Measurements from ENCODE around the gene GARIN5A. TPM values are rescaled to one million over a fixed set of nuclear protein-coding genes. Genes with fewer than 3 reads are reported as not detected.

Gene GARIN5A
- polyA plus RNA-seq, 1 of the 3 experiments (the other 2 are of a cell fraction), result 1.3 TPM

- H3K4me2 ChIP-seq, result no peak overlapping the region
- CTCF ChIA-PET, result no interaction called here
- no peaks in the 10 kb centered on the region for H3K27me3 ChIP-seq (ENCODE audit: insufficient read depth)
- no peak overlapping the region for H3K9ac ChIP-seq
- H4K20me1 ChIP-seq (ENCODE audit: insufficient read depth), result no peaks in the 10 kb centered on the region
- POLR2A ChIA-PET, result no interaction called here
- peaks cover 0 to 6% of the 10 kb centered on the region in 2 experiments; a peak in 1 of 4 replicates for H3K4me1 ChIP-seq (ENCODE audit: control insufficient read depth in 1 of 2, insufficient read depth in 2 of 2, low read depth in 1 of 2, low read length in 1 of 2)
- H3K27ac ChIP-seq (ENCODE audit: low read depth in 2 of 2, low read length in 1 of 2), result no peak overlapping the region
- peaks cover 14% of the 10 kb centered on the region; the same call in 1 of the 2 replicates for H3K79me2 ChIP-seq (ENCODE audit: insufficient read depth)
- no peak overlapping the region for H2AFZ ChIP-seq (ENCODE audit: low read depth)
- H3K9me2 ChIP-seq, result no peaks in the 10 kb centered on the region
- no peak overlapping the region for H3K4me3 ChIP-seq (ENCODE audit: low read depth in 2 of 2, low read length in 1 of 2)
- no peaks in the 10 kb centered on the region for H3K9me3 ChIP-seq
- TF ChIP-seq IRF3 (IDR thresholded peaks at IDR 0.05; ENCODE audit: low read depth, low read length) (no peak), RCOR1 (IDR thresholded peaks at IDR 0.05; ENCODE audit: low read length) (no peak), TAF1 (IDR thresholded peaks at IDR 0.05; ENCODE audit: borderline replicate concordance, low read depth, low read length) (no peak), SIN3A (IDR thresholded peaks at IDR 0.05; ENCODE audit: borderline replicate concordance, low read depth, low read length) (no peak)
- WGBS (ENCODE audit: low lambda C conversion rate), result 96% methylated on average over 5 of the region's 30 CpGs
- DNase-seq, result no peak
- H3F3A ChIP-seq (replicated peaks; ENCODE audit: insufficient read depth), result no peaks in the 10 kb centered on the region
- H3K36me3 ChIP-seq (replicated peaks in 1 of 2; ENCODE audit: control insufficient read depth in 1 of 2, insufficient read depth in 2 of 2, low read length in 1 of 2), result no peaks in the 10 kb centered on the region
Measured at GRCh38 chr19:50505856-50506611, 29.4 kb upstream of the GARIN5A start.

GRCh38 chr19:50501568-50502475 lies 25.2 kb upstream of the GARIN5A start:
- Histone ChIP-seq H3K9me3 (no peaks in the 10 kb centered on the region), H3K27ac (ENCODE audit: low read depth in 2 of 2, low read length in 1 of 2) (no peak overlapping the region), H3F3A (replicated peaks; ENCODE audit: insufficient read depth) (no peaks in the 10 kb centered on the region), H3K9ac (no peak overlapping the region), H2AFZ (ENCODE audit: low read depth) (no peak overlapping the region), H3K36me3 (replicated peaks in 1 of 2; ENCODE audit: control insufficient read depth in 1 of 2, insufficient read depth in 2 of 2, low read length in 1 of 2) (no peaks in the 10 kb centered on the region), H3K4me3 (ENCODE audit: low read depth in 2 of 2, low read length in 1 of 2) (no peak overlapping the region), H4K20me1 (ENCODE audit: insufficient read depth) (no peaks in the 10 kb centered on the region), H3K9me2 (no peaks in the 10 kb centered on the region), H3K4me1 (ENCODE audit: control insufficient read depth in 1 of 2, insufficient read depth in 2 of 2, low read depth in 1 of 2, low read length in 1 of 2) (peaks cover 0 to 7% of the 10 kb centered on the region in 2 experiments; a peak in 1 of 4 replicates), H3K79me2 (ENCODE audit: insufficient read depth) (no peaks in the 10 kb centered on the region), H3K27me3 (ENCODE audit: insufficient read depth) (no peaks in the 10 kb centered on the region), H3K4me2 (no peak overlapping the region)
- ChIA-PET CTCF (interaction anchor here (1.1 to 2.5 kb wide), 5 partner anchors 8 to 41 kb away, joined by 3 to 11 read pairs (median 8); partner anchors contain the start of gene JOSD2), POLR2A (interaction anchor here (1.4 kb wide), 1 partner anchor 9 kb away, joined by 9 read pairs; the partner anchor contains the start of gene JOSD2)
- DNase-seq, result no peak
- TF ChIP-seq USF1 (IDR thresholded peaks at IDR 0.05; ENCODE audit: borderline replicate concordance, low read depth) (no peak), FOSL2 (IDR thresholded peaks at IDR 0.05; ENCODE audit: borderline replicate concordance, low read depth) (no peak), RCOR1 (IDR thresholded peaks at IDR 0.05; ENCODE audit: low read length) (no peak), GABPA (IDR thresholded peaks at IDR 0.05; ENCODE audit: low read depth) (no peak), POLR2AphosphoS5 (IDR thresholded peaks at IDR 0.05; ENCODE audit: low read depth, low read length) (no peak), GATA2 (CRISPR knock-in tag; IDR thresholded peaks at IDR 0.05) (no peak), TAF1 (IDR thresholded peaks at IDR 0.05; ENCODE audit: borderline replicate concordance, low read depth, low read length) (no peak), TEAD4 (IDR thresholded peaks at IDR 0.05; ENCODE audit: borderline replicate concordance, insufficient read depth) (no peak), CTCF (IDR thresholded peaks at IDR 0.05) (no peak), PBX3 (IDR thresholded peaks at IDR 0.05) (no peak), NFIC (IDR thresholded peaks at IDR 0.05; ENCODE audit: borderline replicate concordance) (no peak), ELF1 (IDR thresholded peaks at IDR 0.05) (no peak), SMC3 (IDR thresholded peaks at IDR 0.05; ENCODE audit: low read depth, low read length) (no peak), FOXJ3 (CRISPR knock-in tag; IDR thresholded peaks at IDR 0.05) (no peak), EP300 (IDR thresholded peaks at IDR 0.05; ENCODE audit: borderline replicate concordance in 1 of 2, low read depth in 1 of 2, low read length in 1 of 2) (no peak), TCF12 (IDR thresholded peaks at IDR 0.05) (no peak), EZH2phosphoT487 (IDR thresholded peaks at IDR 0.05; ENCODE audit: borderline replicate concordance, low read depth) (no peak), JUND (IDR thresholded peaks at IDR 0.05) (no peak), CHD2 (IDR thresholded peaks at IDR 0.05; ENCODE audit: low read length, partially characterized antibody) (no peak)
- WGBS (ENCODE audit: low lambda C conversion rate), result 88% methylated on average over 19 of the region's 25 CpGs

Data from SK-N-SH (cell line).